K562 (cell line): ENCODE results near the gene GLRX2. TPM values are rescaled to one million over a fixed set of nuclear protein-coding genes. Genes with fewer than 3 reads are reported as not detected.

Source experiments
- ATAC-seq: fragments of 200-7000 bp; cut with Tn5 transposase; 3 replicates; pipeline ENCODE4 v1.9.1; 2020; ENCODE audit warnings: moderate library complexity
- BruUV-seq: library from RNA; stranded (reverse); fragments of 400-500 nt; replicated peaks from 2 replicates; lab custom pipeline; 2021; lab: Mats Ljungman, UMichigan
- CTCF ChIA-PET: fragments of 300-600 bp; formaldehyde crosslinking; extraction: SDS; loops from one replicate; lab custom pipeline; 2021; ENCODE audit warnings: low intra/inter-chr PET ratio; lab: Yijun Ruan, JAX
- POLR2A ChIA-PET: fragments of 300-600, 350-650 bp; sonication (Branson Sonifier 250); formaldehyde crosslinking; extraction: SDS; loops from one replicate; lab custom pipeline; 2021; ENCODE audit warnings: antibody characterized with exemption, inconsistent platforms; lab: Yijun Ruan, JAX
- DNase-seq, 4 experiments: peaks; one replicate each; pipeline versions ENCODE4 v3.0.0 to v3.0.0-alpha.2; 2011 to 2018; ENCODE audit warnings: low spot score in 3 of 4, mixed read lengths in 3 of 4; ENCODE audit errors: extremely low read depth in 1 of 4
- FAIRE-seq: peaks from 2 replicates; lab custom pipeline; 2011; peaks lifted over from hg19 to GRCh38; lab: Jason Lieb, UNC
- H2AFZ ChIP-seq: 2 replicates; pipeline ENCODE4 v1.6.0; 2011; ENCODE audit warnings: low read depth, low read length, control low read depth, inconsistent platforms
- H3K27ac ChIP-seq: fragments of 200-600 bp; 3 replicates; pipeline ENCODE4 v1.8.0; 2011; ENCODE audit warnings: low read depth, mild to moderate bottlenecking, control low read depth, inconsistent platforms, low read length, moderate library complexity, mixed read lengths; ENCODE audit errors: extremely low read depth
- H3K27me3 ChIP-seq, 2 experiments: fragments of 300-600 bp in 1 of 2; 2 replicates in 1 of 2; 3 replicates in 1 of 2; pipeline versions ENCODE4 v1.6.0 to v1.8.0; 2011; ENCODE audit warnings: inconsistent platforms in 2 of 2, low read length in 2 of 2, mild to moderate bottlenecking in 1 of 2, mixed read lengths in 1 of 2, moderate library complexity in 1 of 2; ENCODE audit not compliant: control insufficient read depth in 2 of 2, insufficient read depth in 2 of 2
- H3K36me3 ChIP-seq: fragments of 300-600 bp; 3 replicates; pipeline ENCODE4 v1.8.0; 2011; ENCODE audit warnings: mild to moderate bottlenecking, low read length, inconsistent platforms; ENCODE audit not compliant: control insufficient read depth, insufficient read depth
- H3K4me1 ChIP-seq, 2 experiments: fragments of 200-600 bp in 1 of 2; replicated peaks in 1 of 2; 2 replicates in 1 of 2; 3 replicates in 1 of 2; pipeline versions ENCODE4 v1.5.1 to v1.8.0; 2011; ENCODE audit warnings: inconsistent platforms in 2 of 2, low read length in 2 of 2, mild to moderate bottlenecking in 1 of 2, mixed read lengths in 1 of 2, moderate library complexity in 1 of 2; ENCODE audit not compliant: control insufficient read depth in 2 of 2, insufficient read depth in 2 of 2
- H3K4me2 ChIP-seq: 2 replicates; pipeline ENCODE4 v1.6.1; 2011; ENCODE audit warnings: low read length, control low read depth, inconsistent platforms, mixed read lengths; ENCODE audit not compliant: insufficient read depth
- H3K4me3 ChIP-seq: fragments of 200-600 bp; sonication (generic), shearing (Covaris generic); 2 replicates; pipeline ENCODE4 v1.5.1; 2016; ENCODE audit warnings: control low read depth, inconsistent platforms
- H3K79me2 ChIP-seq: fragments of 200-600 bp; 3 replicates; pipeline ENCODE4 v1.8.0; 2011; ENCODE audit warnings: low read length, inconsistent platforms; ENCODE audit not compliant: control insufficient read depth, insufficient read depth
- H3K9ac ChIP-seq, 2 experiments: 2 replicates each; pipeline versions ENCODE4 v1.6.0 to v1.6.1; 2011; ENCODE audit warnings: low read depth in 2 of 2, low read length in 2 of 2, control low read depth in 1 of 2, inconsistent platforms in 1 of 2, mild to moderate bottlenecking in 1 of 2, mixed read lengths in 1 of 2; ENCODE audit not compliant: insufficient read depth in 1 of 2
- H3K9me1 ChIP-seq: one replicate; pipeline ENCODE4 v1.6.0; 2011; ENCODE audit warnings: inconsistent platforms, mild to moderate bottlenecking, low read length, moderate library complexity; ENCODE audit not compliant: control insufficient read depth, insufficient read depth
- H3K9me3 ChIP-seq: replicated peaks from 2 replicates; pipeline ENCODE4 v1.5.1; 2011; ENCODE audit warnings: low read depth, low read length, inconsistent platforms; ENCODE audit not compliant: control insufficient read depth, insufficient read depth
- H4K20me1 ChIP-seq: replicated peaks from 2 replicates; pipeline ENCODE4 v1.6.1; 2011; ENCODE audit warnings: low read length, inconsistent platforms, mixed read lengths; ENCODE audit not compliant: control insufficient read depth, insufficient read depth
- ATF7 ChIP-seq: fragments of 450-650 bp; IDR thresholded peaks from 2 replicates; pipeline ENCODE4 v1.7.1; 2014; ENCODE audit warnings: mild to moderate bottlenecking, moderate library complexity
- EP400 ChIP-seq: fragments of 450-650 bp; IDR thresholded peaks from 2 replicates; pipeline ENCODE4 v1.6.1; 2017; ENCODE audit warnings: antibody characterized with exemption, mild to moderate bottlenecking, moderate library complexity
- HMBOX1 ChIP-seq: sonication (generic); IDR thresholded peaks from 2 replicates; pipeline ENCODE4 v1.6.1; 2016
- ID3 ChIP-seq, 2 experiments: fragments of 250-450 bp in 1 of 2; fragments of 450-650 bp in 1 of 2; sonication (Bioruptor Pico) in 1 of 2; IDR thresholded peaks; 2 replicates each; pipeline versions ENCODE4 v1.6.1 to v1.8.0; 2016 to 2021; ENCODE audit warnings: mild to moderate bottlenecking in 2 of 2, moderate library complexity in 2 of 2, missing compliant biosample characterization in 1 of 2, missing genetic modification characterization in 1 of 2
- MEF2D ChIP-seq: conservative IDR thresholded peaks from 2 replicates; pipeline ENCODE4 v1.6.1; 2016; ENCODE audit warnings: low read depth, missing genetic modification characterization, missing compliant biosample characterization
- POLR2AphosphoS5 ChIP-seq: IDR thresholded peaks from 2 replicates; pipeline ENCODE4 v1.6.1; 2011; ENCODE audit warnings: mild to moderate bottlenecking, low read depth, low read length, moderate library complexity; ENCODE audit not compliant: control insufficient read depth, insufficient read depth
- TCF7 ChIP-seq: sonication (generic); IDR thresholded peaks from 2 replicates; pipeline ENCODE4 v1.6.1; 2016; ENCODE audit warnings: antibody characterized with exemption, borderline replicate concordance
- ZNF239 ChIP-seq: fragments of 250-450 bp; sonication (Bioruptor Pico); IDR thresholded peaks from 2 replicates; pipeline ENCODE4 v1.4.0; 2020; ENCODE audit warnings: mild to moderate bottlenecking
- ZNF24 ChIP-seq: fragments of 450-650 bp; IDR thresholded peaks from 2 replicates; pipeline ENCODE4 v1.6.1; 2016
- ZNF740 ChIP-seq, 3 experiments: fragments of 200-800 bp in 1 of 3; sonication (Bioruptor generic) in 1 of 3; sonication (generic) in 1 of 3; formaldehyde crosslinking in 1 of 3; IDR thresholded peaks; 2 replicates each; pipeline versions ENCODE4 v1.6.1 to v1.8.0; 2016 to 2022; ENCODE audit warnings: mild to moderate bottlenecking in 2 of 3, missing compliant biosample characterization in 2 of 3, missing genetic modification characterization in 2 of 3, missing genetic modification reagents in 1 of 3
- ZSCAN29 ChIP-seq: fragments of 450-650 bp; IDR thresholded peaks from 2 replicates; pipeline ENCODE4 v1.6.1; 2017
- in situ Hi-C: fragments of 300-500 bp; cut with MboI; formaldehyde crosslinking; loops from 4 replicates; pipeline ENCODE4 v1.15.0; 2018; ENCODE audit warnings: inconsistent platforms, mixed read lengths
- intact Hi-C: fragments of 100-400 bp; cut with micrococcal nuclease; formaldehyde crosslinking; loops from 2 replicates; pipeline ENCODE4 v1.14.2; 2022
- polyA plus RNA-seq, 8 experiments: library from polyadenylated mRNA; depleted of rRNA in 4 of 8; stranded (reverse) in 5 of 8; unstranded in 3 of 8; fragments of >200 nt; fragmentation: Nextera tagmentation in 2 of 8; fragmentation: Illumina TruSeq in 1 of 8; extraction: Ambion mirVana in 2 of 8; extraction: Trizol in 1 of 8; gene quantifications; 2 replicates each; pipeline versions ENCODE4 v1.2.1 to v1.2.3, GENCODE V29; 2011 to 2014; ENCODE audit warnings: inconsistent platforms in 1 of 8, missing spikeins in 1 of 8
- total RNA-seq, 7 experiments: library from RNA; depleted of rRNA in 6 of 7; stranded (reverse); fragments of >200 nt in 6 of 7; fragmentation: Illumina TruSeq in 2 of 7; extraction: Trizol in 2 of 7; gene quantifications; 2 replicates each; pipeline versions ENCODE4 v1.2.1 to v1.2.3, GENCODE V29; 2011 to 2021; ENCODE audit warnings: low replicate concordance in 1 of 7
- TF ChIP-seq, protein P1 (sequence below): sonication (generic); formaldehyde crosslinking; IDR thresholded peaks from 2 replicates; pipeline ENCODE4 v1.8.0; 2022; ENCODE audit warnings: mild to moderate bottlenecking, missing genetic modification reagents

Gene GLRX2
- total and polyA plus RNA-seq, 9 of the 15 experiments (the other 6 are each of a cell fraction or from before 2014, with no cell fraction given) = 13.3 to 82.6 (median 55.1) TPM

DNA sequence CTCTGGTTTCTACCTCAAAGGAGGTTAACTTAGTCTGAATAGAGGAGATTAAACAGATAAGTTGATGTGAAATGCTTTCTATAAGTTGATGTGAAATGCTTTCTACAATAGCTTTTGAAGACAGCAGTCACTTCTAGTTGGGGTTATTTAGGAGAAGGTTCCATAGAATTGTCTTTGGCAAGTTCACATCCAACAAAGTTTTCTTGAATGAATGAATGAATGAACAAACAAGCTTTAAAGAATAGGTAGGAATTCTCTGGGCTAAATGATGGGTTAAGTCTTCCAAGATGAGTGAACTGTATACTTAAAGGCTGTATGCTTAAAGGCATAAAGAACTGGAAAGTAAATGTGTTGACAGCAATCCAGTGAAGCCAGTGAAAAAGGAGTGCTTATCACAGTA, 18.5 kb upstream of the GLRX2 start:
- CTCF ChIA-PET = no interaction called here
- intact Hi-C loops = loop anchor here (2.0 kb wide), 2 partner anchors 53 to 317 kb away; no protein-coding TSS in a partner anchor
- H3K27ac ChIP-seq = no peak overlapping the region
- peaks cover 4% of the 10 kb centered on the region for H4K20me1 ChIP-seq
- POLR2A ChIA-PET = interaction anchor here (0.6 to 1.9 kb wide), 3 partner anchors 10 to 65 kb away, joined by 3 to 8 read pairs (median 6); partner anchors contain the start of genes RO60 and UCHL5
- no peak overlapping the region for H2AFZ ChIP-seq
- FAIRE-seq (no peak), DNase-seq (no peak), ATAC-seq (no peak)
- no peaks in the 10 kb centered on the region for H3K9me3 ChIP-seq
- H3K4me3 ChIP-seq = peak overlapping the region; percentile 65
- peak overlapping the region; percentile 98 for H3K4me2 ChIP-seq
- BruUV-seq = no TSS peak
- peaks cover 12 to 15% of the 10 kb centered on the region in 2 experiments; a peak in 4 of 5 replicates for H3K4me1 ChIP-seq
- in situ Hi-C loops = no loop called here
- peak overlapping the region in 1 of 2 experiments; percentile 94; a peak in 2 of 4 replicates for H3K9ac ChIP-seq
- no peaks in the 10 kb centered on the region for H3K27me3 ChIP-seq
- TF ChIP-seq, protein P1, sequence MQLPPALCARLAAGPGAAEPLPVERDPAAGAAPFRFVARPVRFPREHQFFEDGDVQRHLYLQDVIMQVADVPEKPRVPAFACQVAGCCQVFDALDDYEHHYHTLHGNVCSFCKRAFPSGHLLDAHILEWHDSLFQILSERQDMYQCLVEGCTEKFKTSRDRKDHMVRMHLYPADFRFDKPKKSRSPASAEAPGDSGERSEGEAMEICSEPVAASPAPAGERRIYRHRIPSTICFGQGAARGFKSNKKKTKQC (CRISPR knock-in tag) = no peak
- TF ChIP-seq ID3 (CRISPR knock-in tag; IDR thresholded peaks at IDR 0.05) (no peak), ID3 (tag; IDR thresholded peaks at IDR 0.05) (no peak), POLR2AphosphoS5 (no peak), ZNF239 (CRISPR knock-in tag) (no peak), TCF7 (no peak), MEF2D (tag) (no peak), EP400 (0 out of 2 replicates have a peak, but pooled peaks have one; percentile 6), ATF7 (no peak), ZSCAN29 (no peak), ZNF740 (CRISPR knock-in tag; IDR thresholded peaks at IDR 0.05) (no peak), ZNF740 (tag; IDR thresholded peaks at IDR 0.05) (no peak), ZNF24 (peak; percentile 75), HMBOX1 (0 out of 2 replicates have a peak, but pooled peaks have one; percentile 16)
- H3K9me1 ChIP-seq = no peaks in the 10 kb centered on the region
- H3K36me3 ChIP-seq = peaks cover 45% of the 10 kb centered on the region
- H3K79me2 ChIP-seq = peaks cover 82% of the 10 kb centered on the region
